DND-41 (cell line): ENCODE results near the gene VAPB.

ENCODE experiments used
- ATAC-seq: fragments of 200-7000 bp; cut with Tn5 transposase; 3 replicates; pipeline ENCODE4 v1.9.1; 2021; ENCODE audit warnings: low read depth; ENCODE audit not compliant: insufficient read depth
- DNase-seq: peaks from one replicate; pipeline ENCODE4 v3.0.0-alpha.2; 2020
- H2AFZ ChIP-seq: 2 replicates; pipeline ENCODE4 v1.6.0; 2012; ENCODE audit warnings: low read depth, low read length
- H3K27ac ChIP-seq: 2 replicates; pipeline ENCODE4 v1.5.1; 2012; ENCODE audit warnings: low read length, inconsistent platforms
- H3K27me3 ChIP-seq: fragments of 200-600 bp; sonication (generic); 2 replicates; pipeline ENCODE4 v1.6.0; 2012; ENCODE audit warnings: low read length, mild to moderate bottlenecking, inconsistent platforms; ENCODE audit not compliant: insufficient read depth, poor library complexity
- H3K36me3 ChIP-seq: 2 replicates; pipeline ENCODE4 v1.5.1; 2012; ENCODE audit warnings: low read length, inconsistent platforms; ENCODE audit not compliant: insufficient read depth
- H3K4me1 ChIP-seq: 2 replicates; pipeline ENCODE4 v1.5.1; 2012; ENCODE audit warnings: mild to moderate bottlenecking, low read length; ENCODE audit not compliant: insufficient read depth
- H3K4me2 ChIP-seq: 2 replicates; pipeline ENCODE4 v1.6.0; 2012; ENCODE audit warnings: mild to moderate bottlenecking, moderate library complexity, low read length, inconsistent platforms; ENCODE audit not compliant: insufficient read depth
- H3K4me3 ChIP-seq, 2 experiments: fragments of 200-600 bp in 1 of 2; shearing (Covaris generic) in 1 of 2; 2 replicates each; pipeline ENCODE4 v1.5.1; 2012 to 2016; ENCODE audit warnings: inconsistent platforms in 2 of 2, low read length in 2 of 2, mild to moderate bottlenecking in 2 of 2, low read depth in 1 of 2, moderate library complexity in 1 of 2
- H3K79me2 ChIP-seq: 2 replicates; pipeline ENCODE4 v1.6.0; 2012; ENCODE audit warnings: low read length, inconsistent platforms; ENCODE audit not compliant: insufficient read depth
- H3K9ac ChIP-seq: 2 replicates; pipeline ENCODE4 v1.6.0; 2012; ENCODE audit warnings: low read depth, mild to moderate bottlenecking, inconsistent platforms, low read length, moderate library complexity
- H3K9me3 ChIP-seq: 2 replicates; pipeline ENCODE4 v1.5.1; 2012; ENCODE audit warnings: low read length, moderate library complexity, mild to moderate bottlenecking, inconsistent platforms; ENCODE audit not compliant: insufficient read depth, severe bottlenecking
- H4K20me1 ChIP-seq: 2 replicates; pipeline ENCODE4 v1.6.0; 2012; ENCODE audit warnings: low read length; ENCODE audit not compliant: insufficient read depth
- EZH2 ChIP-seq: IDR thresholded peaks from 3 replicates; pipeline ENCODE4 v1.6.1; 2012; ENCODE audit warnings: borderline replicate concordance, low read depth, mild to moderate bottlenecking, moderate library complexity, low read length, inconsistent platforms; ENCODE audit not compliant: severe bottlenecking
- TF ChIP-seq, protein P1 (sequence below): IDR thresholded peaks from 2 replicates; pipeline ENCODE4 v1.5.1; 2012; ENCODE audit warnings: borderline replicate concordance, low read length, moderate library complexity, mild to moderate bottlenecking; ENCODE audit not compliant: poor library complexity, severe bottlenecking; ENCODE audit errors: extremely low read depth

Gene VAPB

DNA sequence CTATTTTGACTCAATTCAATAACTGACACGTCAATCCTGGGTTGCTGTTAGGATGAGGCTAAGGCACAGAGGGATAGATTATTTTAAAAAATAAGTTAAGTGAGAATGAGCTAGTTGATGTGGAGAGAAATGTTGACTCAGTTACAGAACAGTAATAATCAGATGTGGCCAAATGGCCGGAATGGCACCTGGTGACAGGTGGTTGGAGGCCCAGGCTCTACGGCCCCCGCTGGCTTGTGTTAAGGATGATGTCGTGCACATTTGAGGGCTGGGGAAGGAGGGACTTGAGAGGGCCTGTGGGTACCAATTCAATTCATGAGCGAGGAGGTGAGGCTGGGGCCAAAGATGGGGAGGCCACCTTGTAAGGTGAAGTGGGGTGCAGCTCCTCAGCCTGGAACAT is 94.4 kb downstream of the VAPB start:
- peaks cover 35% of the 10 kb centered on the region for H3K9me3 ChIP-seq
- ATAC-seq = no peak

DNA sequence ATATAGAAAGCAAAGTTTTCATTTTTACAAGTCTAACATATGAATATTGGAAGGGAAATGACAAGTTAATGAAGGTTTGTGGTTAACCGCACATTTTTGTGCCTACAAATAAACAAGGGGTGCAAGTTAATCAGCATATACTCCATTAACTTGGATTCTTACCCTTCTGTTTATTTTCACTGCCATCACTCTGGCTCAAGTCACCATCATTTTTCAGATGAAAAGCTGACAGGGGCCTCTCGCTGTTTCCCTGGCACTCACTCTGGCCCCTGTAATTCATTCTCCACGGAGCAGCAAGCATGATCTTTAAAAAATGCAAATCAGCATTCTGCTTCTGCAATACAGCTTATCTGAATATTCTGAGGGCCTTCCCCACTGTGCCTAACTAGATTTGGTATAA is 96.4 kb downstream of the VAPB start:
- Histone ChIP-seq H3K4me1 (no peaks in the 10 kb centered on the region), H2AFZ (no peak overlapping the region), H3K27me3 (no peaks in the 10 kb centered on the region), H3K9me3 (peaks cover 34% of the 10 kb centered on the region), H3K27ac (no peak overlapping the region), H3K4me2 (no peak overlapping the region), H3K9ac (no peak overlapping the region), H3K4me3 (no peak overlapping the region), H4K20me1 (no peaks in the 10 kb centered on the region), H3K79me2 (no peaks in the 10 kb centered on the region), H3K36me3 (no peaks in the 10 kb centered on the region)
- no peak for DNase-seq
- ATAC-seq = no peak
- TF ChIP-seq, protein P1, sequence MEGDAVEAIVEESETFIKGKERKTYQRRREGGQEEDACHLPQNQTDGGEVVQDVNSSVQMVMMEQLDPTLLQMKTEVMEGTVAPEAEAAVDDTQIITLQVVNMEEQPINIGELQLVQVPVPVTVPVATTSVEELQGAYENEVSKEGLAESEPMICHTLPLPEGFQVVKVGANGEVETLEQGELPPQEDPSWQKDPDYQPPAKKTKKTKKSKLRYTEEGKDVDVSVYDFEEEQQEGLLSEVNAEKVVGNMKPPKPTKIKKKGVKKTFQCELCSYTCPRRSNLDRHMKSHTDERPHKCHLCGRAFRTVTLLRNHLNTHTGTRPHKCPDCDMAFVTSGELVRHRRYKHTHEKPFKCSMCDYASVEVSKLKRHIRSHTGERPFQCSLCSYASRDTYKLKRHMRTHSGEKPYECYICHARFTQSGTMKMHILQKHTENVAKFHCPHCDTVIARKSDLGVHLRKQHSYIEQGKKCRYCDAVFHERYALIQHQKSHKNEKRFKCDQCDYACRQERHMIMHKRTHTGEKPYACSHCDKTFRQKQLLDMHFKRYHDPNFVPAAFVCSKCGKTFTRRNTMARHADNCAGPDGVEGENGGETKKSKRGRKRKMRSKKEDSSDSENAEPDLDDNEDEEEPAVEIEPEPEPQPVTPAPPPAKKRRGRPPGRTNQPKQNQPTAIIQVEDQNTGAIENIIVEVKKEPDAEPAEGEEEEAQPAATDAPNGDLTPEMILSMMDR = no peak
- TF ChIP-seq EZH2 = no peak

More for the DNA sequence above, 94.4 kb downstream of the VAPB start:
- H4K20me1 ChIP-seq = no peaks in the 10 kb centered on the region
- H3K27me3 ChIP-seq = no peaks in the 10 kb centered on the region
- DNase-seq = no peak
- H3K9ac ChIP-seq = no peak overlapping the region
- no peaks in the 10 kb centered on the region for H3K4me1 ChIP-seq
- H3K4me3 ChIP-seq = no peak overlapping the region
- H2AFZ ChIP-seq = no peak overlapping the region
- H3K79me2 ChIP-seq = no peaks in the 10 kb centered on the region
- no peak for TF ChIP-seq EZH2
- TF ChIP-seq, protein P1 = no peak
- H3K27ac ChIP-seq = no peak overlapping the region
- no peak overlapping the region for H3K4me2 ChIP-seq
- no peaks in the 10 kb centered on the region for H3K36me3 ChIP-seq

DNA sequence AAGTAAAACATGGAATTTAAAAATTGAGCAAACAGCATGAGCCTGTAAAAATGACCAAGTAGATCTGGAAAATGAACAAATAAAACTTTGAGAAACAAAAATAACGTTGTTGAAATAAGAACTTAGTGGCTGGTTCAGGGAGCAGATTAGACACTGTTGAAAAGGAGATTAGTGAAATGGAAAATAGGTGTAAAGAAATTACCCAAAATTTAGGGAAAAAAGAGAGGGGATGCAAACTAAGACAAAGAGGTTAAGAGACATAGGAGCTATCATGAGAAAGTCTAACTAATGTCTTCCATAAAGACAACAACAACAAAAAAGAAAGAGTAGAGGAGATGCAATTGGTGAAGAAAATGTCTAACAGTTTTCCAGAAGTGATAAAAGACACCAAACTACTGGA is 97.2 kb downstream of the VAPB start:
- DNase-seq (no peak), ATAC-seq (no peak)
- no peaks in the 10 kb centered on the region for H3K27me3 ChIP-seq
- H3K4me2 ChIP-seq = no peak overlapping the region
- H2AFZ ChIP-seq = no peak overlapping the region
- H3K27ac ChIP-seq = no peak overlapping the region
- H3K9me3 ChIP-seq = peaks cover 28% of the 10 kb centered on the region
- TF ChIP-seq EZH2 = no peak
- TF ChIP-seq, protein P1 = no peak
- H3K4me3 ChIP-seq = no peak overlapping the region
- no peaks in the 10 kb centered on the region for H3K4me1 ChIP-seq
- H3K9ac ChIP-seq = no peak overlapping the region
- H4K20me1 ChIP-seq = no peaks in the 10 kb centered on the region
- no peaks in the 10 kb centered on the region for H3K79me2 ChIP-seq
- H3K36me3 ChIP-seq = no peaks in the 10 kb centered on the region
